Tongue (tissue), 2 donors: Measurements from ENCODE around the gene TMEM132C. TPM values are rescaled to one million over a fixed set of nuclear protein-coding genes. Genes with fewer than 3 reads are reported as not detected.

Experiments
- DNase-seq: peaks from one replicate; pipeline ENCODE4 v3.0.0-alpha.2; 2015
- total RNA-seq: library from RNA; depleted of rRNA; stranded (reverse); fragments of >200 nt; gene quantifications from one replicate; pipeline ENCODE4 v1.2.3, GENCODE V29; 2014

Gene TMEM132C
- total RNA-seq, 1 donor from 2014 or later, result 8.7 TPM

DNA sequence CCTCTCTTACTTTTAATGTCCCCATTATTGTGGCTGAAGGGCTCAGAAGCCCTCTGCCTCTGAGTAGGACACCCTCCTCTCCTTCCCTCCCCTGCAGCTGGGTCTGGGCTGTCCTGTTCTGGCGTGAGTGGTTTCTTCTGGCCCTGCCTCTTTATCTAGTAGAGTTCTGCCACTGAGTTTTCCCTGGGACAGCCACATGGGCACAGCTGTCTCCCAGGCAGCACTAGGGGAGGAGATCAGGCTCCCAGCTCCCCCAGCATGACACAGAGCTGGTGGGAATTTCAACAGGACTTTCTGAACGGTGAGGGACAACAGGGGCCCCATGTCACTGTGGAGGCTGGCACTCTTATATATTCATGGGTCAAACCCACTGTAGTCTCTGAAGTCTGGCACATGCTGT, 21.4 kb downstream of the TMEM132C start:
- DNase-seq, result peak; percentile 34

GRCh38 chr12:128288896-128289295, 21.9 kb downstream of the TMEM132C start:
- DNase-seq, result no peak

GRCh38 chr12:128290938-128291337, 24.0 kb downstream of the TMEM132C start:
- no peak for DNase-seq

GRCh38 chr12:128298091-128298748, 31.2 kb downstream of the TMEM132C start:
- DNase-seq, result no peak

- DNase-seq, result no peak
Observed at GRCh38 chr12:128305336-128305892, 38.4 kb downstream of the TMEM132C start.

- DNase-seq, result no peak
Observed at GRCh38 chr12:128307791-128308190, 40.8 kb downstream of the TMEM132C start.

DNA sequence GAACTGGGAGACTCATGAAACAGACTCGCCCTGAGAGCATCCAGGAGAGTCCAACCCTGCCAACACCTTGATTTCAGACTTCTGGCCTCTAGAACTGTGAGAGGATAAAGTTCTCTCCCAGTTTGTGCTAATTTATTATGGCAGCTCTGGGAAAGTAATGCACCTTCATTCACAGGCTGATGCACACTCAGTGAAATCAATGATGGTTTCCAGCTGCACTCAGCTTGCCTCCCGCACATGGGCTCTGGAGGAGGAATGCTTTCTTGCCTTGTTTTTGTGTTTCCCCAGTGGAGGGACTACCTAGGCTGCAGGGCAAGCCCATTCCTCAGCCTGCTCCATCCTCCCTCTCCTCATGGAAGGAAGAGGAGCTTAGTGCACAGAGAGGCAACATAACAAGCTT, 45.7 kb downstream of the TMEM132C start:
- no peak for DNase-seq

- DNase-seq, result no peak
Observed at GRCh38 chr12:128313931-128314330, 47.0 kb downstream of the TMEM132C start.

DNA sequence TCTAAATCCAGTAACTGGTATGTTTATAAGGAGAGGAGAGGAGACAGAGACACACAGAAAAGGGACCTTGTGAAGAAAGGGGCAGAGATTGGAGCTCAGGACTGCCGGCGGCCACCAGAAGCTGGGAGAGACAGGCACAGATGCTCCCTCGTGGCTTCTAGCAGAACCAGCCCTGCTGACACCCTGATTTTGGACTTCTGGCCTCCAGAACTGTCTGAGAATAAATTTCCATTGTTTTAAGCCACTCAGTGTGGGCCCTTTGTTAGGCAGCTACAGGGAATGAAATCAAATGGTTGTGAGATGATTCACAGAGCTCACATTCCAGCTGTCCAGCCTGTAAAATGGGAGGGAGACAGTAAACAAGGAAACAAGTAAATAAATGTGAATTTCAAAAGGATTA, 47.6 kb downstream of the TMEM132C start:
- no peak for DNase-seq

GRCh38 chr12:128316078-128316477, 49.1 kb downstream of the TMEM132C start:
- DNase-seq, result no peak

GRCh38 chr12:128316973-128317526, 50.1 kb downstream of the TMEM132C start:
- DNase-seq, result peak; percentile 28

DNA sequence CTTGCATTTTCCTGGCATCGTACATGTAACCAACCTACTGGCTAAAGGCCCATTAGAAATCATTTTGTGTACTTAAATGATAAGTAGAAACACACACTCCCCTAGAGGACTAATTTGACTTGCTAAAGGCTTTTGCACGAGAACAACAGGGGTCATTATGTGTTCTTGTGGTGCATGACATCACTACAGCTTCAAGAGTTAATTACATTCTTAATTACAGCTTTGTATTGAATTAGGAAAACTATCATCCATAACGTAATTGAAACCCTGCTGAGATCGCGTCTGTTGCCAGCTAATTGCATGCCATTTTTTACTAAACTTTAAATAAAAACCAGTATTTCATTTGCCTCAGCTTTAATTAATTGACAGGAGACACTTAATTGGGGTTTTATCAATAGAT, 51.4 kb downstream of the TMEM132C start:
- DNase-seq, result peak; percentile 16

DNA sequence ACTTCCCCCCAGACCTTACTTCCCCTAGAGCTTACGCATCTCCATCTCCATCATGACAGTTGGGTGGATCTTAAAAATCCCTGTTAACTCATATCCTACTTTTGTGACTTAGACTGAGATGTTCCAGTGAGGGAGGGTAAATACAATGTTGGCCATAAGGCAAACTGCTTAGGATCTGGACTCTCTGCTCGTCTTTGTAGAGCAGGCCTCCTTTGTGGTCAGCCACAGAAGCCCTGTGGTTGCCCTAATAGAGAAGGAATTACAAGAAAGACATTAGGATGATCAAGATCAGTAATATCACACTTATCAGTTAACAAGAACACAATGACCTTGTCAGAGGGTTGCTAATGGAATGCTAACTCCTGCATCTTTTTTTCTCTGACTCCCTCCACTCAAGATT, 52.0 kb downstream of the TMEM132C start:
- DNase-seq, result no peak

GRCh38 chr12:128322341-128322740, 55.4 kb downstream of the TMEM132C start:
- no peak for DNase-seq

GRCh38 chr12:128323145-128323920, 56.4 kb downstream of the TMEM132C start:
- no peak for DNase-seq

DNA sequence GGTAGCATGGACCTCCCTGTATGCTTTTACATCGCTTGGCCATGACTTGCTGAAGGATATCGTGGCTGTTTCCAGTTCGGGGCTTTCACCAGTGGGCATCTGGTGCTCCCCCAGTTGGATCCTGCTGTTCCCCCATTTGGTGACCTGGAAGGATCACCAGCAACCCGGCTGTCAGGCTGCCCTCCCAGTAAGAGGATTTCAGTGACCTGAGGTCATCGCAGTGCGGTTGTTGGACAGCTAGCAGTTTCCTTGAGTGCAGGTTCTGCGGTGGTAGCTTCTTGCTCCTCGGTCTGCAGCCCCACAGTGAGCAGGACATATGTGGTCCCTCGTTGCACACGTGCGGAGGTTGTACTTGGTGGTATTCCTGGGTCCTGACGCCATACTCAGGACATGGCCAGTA, 58.7 kb downstream of the TMEM132C start:
- no peak for DNase-seq

- no peak for DNase-seq
Observed at GRCh38 chr12:128326406-128326805, 59.4 kb downstream of the TMEM132C start.

DNA sequence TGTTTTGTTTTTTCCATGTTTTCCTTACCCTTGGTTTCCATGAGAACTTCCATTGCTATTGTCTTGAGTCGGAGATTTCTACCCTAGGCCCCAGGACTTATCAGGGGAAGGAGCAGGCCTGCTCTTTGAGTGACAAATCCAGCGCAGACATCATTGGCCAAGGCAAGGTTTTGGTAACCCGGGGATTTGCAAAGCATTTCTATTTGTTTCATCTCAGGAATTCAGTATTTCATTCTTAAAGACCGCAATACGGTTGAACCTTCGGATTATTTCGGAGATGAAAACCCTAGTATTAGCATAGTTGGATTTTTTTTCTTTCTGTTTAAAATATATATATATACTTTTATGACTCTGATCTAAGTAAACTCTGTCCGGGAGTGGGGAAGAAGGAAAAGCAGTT, 62.0 kb downstream of the TMEM132C start:
- no peak for DNase-seq

DNA sequence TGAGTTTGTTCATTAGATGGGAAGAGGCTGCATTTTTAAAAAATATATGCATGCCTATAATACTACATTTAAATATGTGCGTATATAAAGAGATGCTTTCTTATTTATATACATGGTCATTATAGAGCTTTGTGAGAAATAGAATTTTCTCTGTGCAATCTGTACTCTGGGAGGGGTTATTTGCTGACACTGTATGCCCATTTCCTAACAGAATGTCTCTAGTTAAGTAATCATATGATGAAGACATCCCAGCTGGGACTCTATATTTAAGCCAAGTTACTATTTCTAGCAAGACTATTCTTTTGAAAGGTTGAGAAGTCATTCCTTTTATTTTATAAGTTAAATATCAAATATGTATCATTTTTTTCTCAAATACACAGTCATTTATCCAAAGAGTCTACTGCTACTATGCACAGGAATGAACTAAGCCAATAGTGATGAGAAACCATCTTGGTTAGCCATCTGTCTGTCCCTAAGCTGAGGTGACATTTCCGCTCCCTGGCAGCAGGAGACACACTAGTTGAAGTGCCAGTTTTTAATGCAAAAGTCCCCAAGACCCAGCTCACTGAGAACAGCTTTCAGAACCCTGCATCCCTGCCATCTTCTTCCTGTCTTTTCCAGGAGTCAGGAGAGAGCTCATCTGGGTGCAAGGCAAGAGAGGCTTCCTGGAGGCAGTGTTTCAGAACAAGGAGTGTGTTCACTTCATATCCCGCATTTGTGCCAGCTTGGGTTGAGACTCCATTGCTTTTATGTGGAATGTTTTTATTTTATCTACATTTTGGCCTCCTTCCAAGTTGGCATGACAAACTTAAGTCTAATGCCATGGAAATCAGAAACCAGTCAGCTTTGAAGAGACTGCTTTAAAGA, 69.5 kb downstream of the TMEM132C start:
- DNase-seq, result no peak

DNA sequence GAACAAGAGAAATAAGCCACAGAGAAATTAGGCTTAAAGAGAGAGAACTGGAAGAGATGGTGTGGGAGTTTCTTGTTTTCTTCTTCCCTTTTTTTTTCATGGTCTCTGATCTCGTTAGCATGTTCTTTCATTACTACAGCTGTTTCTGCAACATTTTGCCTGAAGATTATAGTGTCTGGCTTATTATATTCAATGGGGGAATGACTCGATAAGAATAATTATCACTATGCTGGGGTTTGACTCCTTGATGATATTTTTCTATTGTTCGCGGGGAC, 70.0 kb downstream of the TMEM132C start:
- peak; percentile 66 for DNase-seq

DNA sequence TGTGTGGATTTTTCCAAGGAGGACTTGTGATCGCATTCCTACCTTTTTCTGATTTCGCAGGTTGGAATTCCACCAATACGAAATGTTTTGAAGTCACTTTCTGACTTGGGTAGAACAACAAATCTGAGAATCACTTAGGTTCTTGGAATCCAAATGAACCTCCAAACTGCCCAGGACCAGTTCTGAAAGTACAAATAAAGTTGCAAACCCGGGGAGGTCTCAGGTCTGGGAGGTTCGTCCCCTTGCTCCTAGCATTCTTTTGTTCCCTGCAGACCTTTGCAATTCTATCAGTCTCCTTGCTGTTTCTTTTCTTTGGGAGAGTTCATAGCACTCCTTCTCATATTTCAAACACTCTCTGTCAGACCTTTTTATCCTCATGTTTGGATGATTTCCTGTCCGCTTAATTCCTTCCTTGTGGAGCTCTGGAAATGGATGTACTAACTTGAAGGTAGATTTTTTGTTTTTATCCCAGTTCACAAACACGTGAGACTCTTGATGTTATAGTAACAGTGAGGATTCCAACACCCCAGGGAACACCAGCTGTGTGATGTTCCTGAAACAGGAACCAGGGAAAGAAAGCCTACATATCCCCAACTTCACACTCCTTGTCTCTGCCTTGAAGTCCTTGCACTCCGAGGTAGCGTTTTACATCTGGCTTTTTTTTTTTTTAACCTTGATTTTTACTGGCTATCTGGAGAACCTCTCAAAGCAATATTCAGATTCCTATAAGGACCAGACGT, 70.6 kb downstream of the TMEM132C start:
- DNase-seq, result peak; percentile 57
